Large intestine (tissue), 3 donors: ENCODE measurements around the gene ADK. TPM values are rescaled to one million over a fixed set of nuclear protein-coding genes. Genes with fewer than 3 reads are reported as not detected.
A peak's percentile ranks its signal among the peaks of the same experiment; 100 is the strongest.
"Not testable (repeated sequence)": the region's sequence is repeated elsewhere in the genome, so short reads cannot be mapped to it uniquely, and the experiment has no call there.

Experiments used
- DNase-seq, 2 donors: peaks; one replicate each; pipeline versions ENCODE4 v3.0.0 to v3.0.0-alpha.2; 2013
- H3K27ac ChIP-seq: one replicate; pipeline ENCODE4 v1.5.1; 2013; ENCODE audit warnings: low read length
- H3K27me3 ChIP-seq: 2 replicates; pipeline ENCODE4 v1.6.1; 2013; ENCODE audit warnings: low read length; ENCODE audit not compliant: control insufficient read depth, insufficient read depth
- H3K36me3 ChIP-seq: 2 replicates; pipeline ENCODE4 v1.6.1; 2013; ENCODE audit warnings: low read length; ENCODE audit not compliant: control insufficient read depth, insufficient read depth
- H3K4me1 ChIP-seq: one replicate; pipeline ENCODE4 v1.6.1; 2013; ENCODE audit warnings: low read length; ENCODE audit not compliant: control insufficient read depth, insufficient read depth
- H3K4me3 ChIP-seq: one replicate; pipeline ENCODE4 v1.5.1; 2013; ENCODE audit warnings: low read length
- H3K9me3 ChIP-seq: one replicate; pipeline ENCODE4 v1.6.1; 2013; ENCODE audit warnings: mild to moderate bottlenecking, low read depth, low read length, moderate library complexity; ENCODE audit not compliant: control insufficient read depth
- WGBS: methylation state at CpG from one replicate; pipeline ENCODE4 v1.1.5; 2013; ENCODE audit warnings: low lambda C conversion rate; ENCODE audit not compliant: insufficient coverage; 5-methylcytosine and 5-hydroxymethylcytosine counted together
- polyA plus RNA-seq: library from polyadenylated mRNA; unstranded; fragments of 120-200 nt; gene quantifications from one replicate; pipeline ENCODE4 v1.2.1, GENCODE V29; 2013

Gene ADK
- polyA plus RNA-seq, 1 donor, result 30.1 TPM

DNA sequence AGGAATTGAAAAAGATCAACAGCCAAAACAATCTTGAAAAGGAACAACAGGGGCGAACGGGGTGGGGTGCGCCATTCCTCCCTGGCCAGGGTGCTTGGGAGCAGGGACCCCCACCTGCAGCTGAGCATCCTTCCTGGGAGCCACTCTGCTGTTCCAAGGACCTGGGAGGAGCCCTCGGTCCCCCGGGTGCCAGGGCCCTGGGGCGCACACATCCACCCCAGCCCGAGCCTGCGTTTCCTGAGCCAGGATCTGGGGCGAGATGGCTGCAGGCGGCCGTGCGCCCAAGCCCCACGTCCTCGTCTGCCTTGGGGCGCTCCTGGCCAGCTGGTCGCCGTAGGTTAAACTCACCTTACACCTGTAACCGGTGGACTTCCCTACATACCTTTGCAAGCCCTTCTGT lies 11.0 kb upstream of the ADK start:
- Histone ChIP-seq H3K27ac (no peak overlapping the region), H3K27me3 (no peaks in the 10 kb centered on the region), H3K4me3 (no peak overlapping the region), H3K4me1 (no peaks in the 10 kb centered on the region), H3K9me3 (no peaks in the 10 kb centered on the region), H3K36me3 (peaks cover 33% of the 10 kb centered on the region)
- DNase-seq, result no peak
- WGBS, result no CpG with 5 or more reads among the region's 18 CpGs

DNA sequence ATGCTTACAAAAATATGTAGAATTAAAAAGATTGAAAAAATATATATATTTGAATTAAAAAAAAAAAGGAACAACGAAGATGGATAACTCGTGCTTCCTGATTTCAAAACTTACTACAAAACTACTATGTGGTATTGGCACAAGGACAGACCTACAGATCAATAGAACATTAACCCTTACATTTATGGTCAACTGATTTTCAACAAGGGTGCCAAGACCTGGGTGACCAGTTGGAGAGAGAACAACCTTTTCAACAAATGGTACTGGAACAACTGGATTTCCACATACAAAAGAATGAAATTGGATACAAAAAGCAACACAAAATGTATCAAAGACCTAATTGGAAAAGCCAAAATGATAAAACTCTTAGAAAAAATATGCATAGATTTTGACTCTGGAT lies 10.5 kb upstream of the ADK start:
- no peak overlapping the region for H3K27ac ChIP-seq
- peaks cover 31% of the 10 kb centered on the region for H3K36me3 ChIP-seq
- no peaks in the 10 kb centered on the region for H3K27me3 ChIP-seq
- H3K4me1 ChIP-seq, result no peaks in the 10 kb centered on the region
- H3K9me3 ChIP-seq, result no peaks in the 10 kb centered on the region
- DNase-seq, result no peak
- WGBS, result 90% methylated on average over 2 of the region's 2 CpGs
- no peak overlapping the region for H3K4me3 ChIP-seq

DNA sequence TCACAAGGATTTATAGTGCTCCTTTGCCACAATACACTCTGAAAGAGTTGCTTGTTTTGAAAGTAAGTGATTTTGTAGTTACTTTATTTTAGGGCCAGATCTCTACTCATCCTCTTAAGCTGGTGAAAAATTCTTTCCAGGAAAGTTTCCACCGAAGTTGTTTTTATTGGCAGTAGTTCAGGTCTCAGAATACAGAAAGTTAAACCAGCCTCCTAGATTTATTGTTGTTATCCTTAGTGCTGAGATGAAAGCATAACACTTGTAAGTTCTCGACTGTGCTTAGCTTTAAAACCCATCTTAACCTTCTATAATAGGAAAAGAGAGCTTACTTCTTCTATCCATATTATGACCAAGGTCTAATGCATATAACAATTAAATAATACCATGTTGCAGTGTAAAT lies 5.9 kb upstream of the ADK start:
- Histone ChIP-seq H3K36me3 (peaks cover 9% of the 10 kb centered on the region), H3K9me3 (no peaks in the 10 kb centered on the region), H3K27ac (no peak overlapping the region), H3K4me1 (peaks cover 3% of the 10 kb centered on the region), H3K27me3 (no peaks in the 10 kb centered on the region), H3K4me3 (no peak overlapping the region)
- no peak for DNase-seq
- WGBS, result 100% methylated on average over 1 of the region's 2 CpGs

DNA sequence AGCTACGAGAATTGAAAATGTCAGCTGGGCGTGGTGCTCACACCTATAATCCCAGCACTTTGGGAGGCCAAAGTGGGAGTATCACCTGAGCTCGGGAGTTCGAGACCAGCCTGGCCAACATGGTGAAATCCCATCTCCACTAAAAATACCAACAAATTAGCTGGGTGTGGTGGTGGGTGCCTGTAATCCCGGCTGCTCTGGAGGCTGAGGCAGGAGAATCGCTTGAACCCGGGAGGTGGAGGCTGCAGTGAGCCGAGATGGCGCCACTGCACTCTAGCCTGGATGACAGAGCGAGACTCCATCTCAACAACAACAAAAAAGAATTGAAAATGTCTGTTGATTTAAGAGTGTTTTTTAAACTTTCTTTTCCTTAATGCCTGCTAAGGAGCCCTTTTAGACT lies 4.0 kb upstream of the ADK start:
- not testable (repeated sequence) for H3K4me3 ChIP-seq, H3K27me3 ChIP-seq, DNase-seq, H3K4me1 ChIP-seq, H3K36me3 ChIP-seq, H3K27ac ChIP-seq, H3K9me3 ChIP-seq
- WGBS, result no CpG with 5 or more reads among the region's 10 CpGs

DNA sequence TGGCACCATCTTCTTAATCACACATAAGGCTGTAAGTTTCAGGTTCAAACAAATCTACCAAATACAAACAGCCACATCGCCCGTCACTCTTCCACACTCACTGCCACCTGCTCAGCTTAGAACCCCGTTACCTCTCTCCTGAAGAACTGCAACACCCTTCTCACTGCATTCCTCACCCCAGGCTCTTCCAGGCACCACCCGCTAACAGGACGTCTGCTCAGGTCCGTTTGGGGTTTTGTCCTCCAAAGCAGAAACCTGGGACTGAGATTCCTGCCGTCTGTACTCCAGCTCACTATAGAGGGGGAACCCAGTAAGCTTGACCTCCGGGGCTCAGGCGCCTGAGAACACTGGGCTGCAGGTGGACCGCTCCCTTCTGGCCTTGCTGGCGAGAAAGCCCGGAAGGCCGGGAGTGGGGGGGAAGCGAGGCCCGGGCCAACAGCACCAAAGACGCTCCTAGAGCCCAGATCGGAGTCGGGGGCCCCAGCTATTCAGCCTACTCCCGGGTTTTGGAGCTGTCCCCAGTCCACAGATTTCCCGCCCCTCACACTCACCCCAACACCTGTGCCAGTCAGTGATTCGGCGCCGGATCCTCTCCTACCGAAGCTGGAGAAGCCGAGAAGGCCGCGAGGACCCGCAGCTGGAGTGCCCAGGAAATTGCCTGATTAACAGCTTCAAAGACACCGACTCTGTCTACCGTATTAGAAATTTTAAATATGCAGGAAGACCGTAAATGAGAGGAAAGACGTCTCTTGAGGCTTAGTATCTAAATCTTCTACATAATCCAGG lies 624 bp upstream of the ADK start, which contains the start of gene AP3M1:
TSS of gene AP3M1 (minus strand) at position 625 of the 786 bp plus-strand sequence. CDS start 12,449 bp downstream, outside the sequence.
- peak within 1 kb of the TSS; percentile 99 for H3K4me3 ChIP-seq
- no peaks in the 10 kb centered on the region for H3K27me3 ChIP-seq
- peaks cover 5% of the 10 kb centered on the region for H3K9me3 ChIP-seq
- H3K36me3 ChIP-seq, result peaks cover 2% of the 10 kb centered on the region
- peak within 1 kb of the TSS; percentile 92 for H3K27ac ChIP-seq
- no peak for DNase-seq
- no CpG with 5 or more reads among the region's 32 CpGs for WGBS
- peaks cover 3% of the 10 kb centered on the region for H3K4me1 ChIP-seq

DNA sequence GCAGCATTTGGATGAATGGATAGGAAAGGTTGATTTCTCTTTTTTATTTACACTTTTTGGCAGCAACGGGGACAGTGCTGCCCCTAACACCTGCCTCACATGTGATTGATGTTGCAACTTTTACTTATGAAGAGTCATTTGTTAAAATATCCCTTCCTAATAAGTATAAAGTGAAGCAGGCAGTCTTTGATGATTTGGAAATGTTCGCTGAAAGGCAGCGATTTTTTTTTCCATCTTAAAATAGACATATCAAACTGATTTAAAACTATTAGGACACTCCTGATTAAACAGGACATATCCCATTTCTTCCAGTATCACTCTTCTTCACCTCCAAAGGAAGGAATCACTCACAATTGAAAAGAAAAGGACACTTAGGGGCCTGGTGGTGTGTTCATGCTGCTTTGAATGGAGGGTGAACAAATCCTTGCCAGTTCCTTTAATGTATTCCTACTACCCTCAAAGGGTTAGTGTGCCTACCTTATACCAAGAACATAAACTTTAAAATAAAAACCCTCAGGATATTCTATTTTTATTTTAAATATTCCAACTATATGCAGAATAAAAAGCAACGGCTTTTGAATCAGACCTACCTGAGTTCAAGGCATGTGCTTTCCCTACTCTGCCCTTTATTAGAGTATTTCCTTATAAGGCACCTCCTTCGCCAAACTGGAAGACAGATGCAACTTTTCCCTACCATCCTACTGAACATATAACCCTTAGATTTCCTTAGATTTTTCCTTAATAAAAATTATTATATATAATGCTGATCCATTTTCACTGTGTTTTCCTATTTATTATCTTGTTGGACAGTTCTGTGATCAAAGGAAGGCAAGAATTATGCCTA lies 1.1 kb downstream of the ADK start:
- H3K36me3 ChIP-seq, result no peaks in the 10 kb centered on the region
- DNase-seq, result no peak
- H3K4me1 ChIP-seq, result peaks cover 3% of the 10 kb centered on the region
- H3K27me3 ChIP-seq, result no peaks in the 10 kb centered on the region
- WGBS, result 17% methylated on average over 2 of the region's 5 CpGs
- peak overlapping the region; percentile 99 for H3K4me3 ChIP-seq
- peak overlapping the region; percentile 92 for H3K27ac ChIP-seq
- H3K9me3 ChIP-seq, result peaks cover 5% of the 10 kb centered on the region

- no peak for DNase-seq
Measured at GRCh38 chr10:74153123-74153522, 2.1 kb downstream of the ADK start.

GRCh38 chr10:74153676-74154075 lies 2.7 kb downstream of the ADK start:
- no peak overlapping the region for H3K27ac ChIP-seq
- DNase-seq, result no peak
- peaks cover 5% of the 10 kb centered on the region for H3K9me3 ChIP-seq
- H3K4me1 ChIP-seq, result peaks cover 3% of the 10 kb centered on the region
- H3K36me3 ChIP-seq, result no peaks in the 10 kb centered on the region
- no CpG with 5 or more reads among the region's 4 CpGs for WGBS
- no peaks in the 10 kb centered on the region for H3K27me3 ChIP-seq
- no peak overlapping the region for H3K4me3 ChIP-seq

More at GRCh38 chr10:74153123-74153522, 2.1 kb downstream of the ADK start:
- no peak overlapping the region for H3K4me3 ChIP-seq
- WGBS, result no CpG with 5 or more reads among the region's 4 CpGs
- no peak overlapping the region for H3K27ac ChIP-seq
- H3K36me3 ChIP-seq, result no peaks in the 10 kb centered on the region
- H3K27me3 ChIP-seq, result no peaks in the 10 kb centered on the region
- peaks cover 3% of the 10 kb centered on the region for H3K4me1 ChIP-seq
- H3K9me3 ChIP-seq, result peaks cover 5% of the 10 kb centered on the region

DNA sequence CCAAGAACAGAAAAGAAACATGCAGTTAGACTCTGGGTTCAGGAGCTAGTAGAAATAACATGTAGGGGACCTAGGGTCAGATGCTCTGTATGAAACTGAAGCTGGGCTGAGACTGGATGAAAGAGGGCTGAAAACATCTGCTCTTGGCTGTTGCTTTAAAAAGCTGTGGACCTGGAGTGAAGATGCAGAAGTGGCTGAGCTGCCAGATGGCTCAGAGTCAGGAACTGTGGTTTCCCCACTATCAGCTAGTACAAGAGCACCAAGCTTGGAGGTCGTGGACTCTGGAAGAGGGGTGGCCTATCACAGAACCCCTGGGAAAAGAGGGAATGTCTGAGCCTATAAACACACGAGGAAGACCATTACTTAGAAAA lies 5.9 kb downstream of the ADK start:
- 18% methylated on average over 2 of the region's 2 CpGs for WGBS
- no peaks in the 10 kb centered on the region for H3K36me3 ChIP-seq
- no peaks in the 10 kb centered on the region for H3K27me3 ChIP-seq
- H3K9me3 ChIP-seq, result no peaks in the 10 kb centered on the region
- peaks cover 7% of the 10 kb centered on the region for H3K4me1 ChIP-seq
- no peak overlapping the region for H3K4me3 ChIP-seq
- H3K27ac ChIP-seq, result no peak overlapping the region
- no peak for DNase-seq

GRCh38 chr10:74160013-74160412 lies 9.0 kb downstream of the ADK start:
- peak overlapping the region; percentile 47 for H3K27ac ChIP-seq
- no peaks in the 10 kb centered on the region for H3K9me3 ChIP-seq
- H3K36me3 ChIP-seq, result no peaks in the 10 kb centered on the region
- no peaks in the 10 kb centered on the region for H3K27me3 ChIP-seq
- H3K4me1 ChIP-seq, result peaks cover 7% of the 10 kb centered on the region
- no peak for DNase-seq
- no peak overlapping the region for H3K4me3 ChIP-seq
- no CpG with 5 or more reads among the region's 3 CpGs for WGBS
